OCI-LY7 (cell line): ENCODE results near the gene PPP1R9A.

Experiments
- EZH2phosphoT487 ChIP-seq: fragments of 200-600 bp; sonication (generic); IDR thresholded peaks from 2 replicates; pipeline ENCODE4 v1.6.1; 2018; ENCODE audit warnings: low read depth, borderline replicate concordance, mild to moderate bottlenecking, mixed run types, antibody characterized with exemption, low read length, moderate library complexity, mixed read lengths
- TF ChIP-seq, protein P1 (sequence below): fragments of 200-600 bp; sonication (generic); conservative IDR thresholded peaks from 2 replicates; pipeline ENCODE4 v1.5.1; 2014; ENCODE audit warnings: mild to moderate bottlenecking, antibody characterized with exemption, low read length, moderate library complexity, mixed read lengths

- TF ChIP-seq, protein P1, sequence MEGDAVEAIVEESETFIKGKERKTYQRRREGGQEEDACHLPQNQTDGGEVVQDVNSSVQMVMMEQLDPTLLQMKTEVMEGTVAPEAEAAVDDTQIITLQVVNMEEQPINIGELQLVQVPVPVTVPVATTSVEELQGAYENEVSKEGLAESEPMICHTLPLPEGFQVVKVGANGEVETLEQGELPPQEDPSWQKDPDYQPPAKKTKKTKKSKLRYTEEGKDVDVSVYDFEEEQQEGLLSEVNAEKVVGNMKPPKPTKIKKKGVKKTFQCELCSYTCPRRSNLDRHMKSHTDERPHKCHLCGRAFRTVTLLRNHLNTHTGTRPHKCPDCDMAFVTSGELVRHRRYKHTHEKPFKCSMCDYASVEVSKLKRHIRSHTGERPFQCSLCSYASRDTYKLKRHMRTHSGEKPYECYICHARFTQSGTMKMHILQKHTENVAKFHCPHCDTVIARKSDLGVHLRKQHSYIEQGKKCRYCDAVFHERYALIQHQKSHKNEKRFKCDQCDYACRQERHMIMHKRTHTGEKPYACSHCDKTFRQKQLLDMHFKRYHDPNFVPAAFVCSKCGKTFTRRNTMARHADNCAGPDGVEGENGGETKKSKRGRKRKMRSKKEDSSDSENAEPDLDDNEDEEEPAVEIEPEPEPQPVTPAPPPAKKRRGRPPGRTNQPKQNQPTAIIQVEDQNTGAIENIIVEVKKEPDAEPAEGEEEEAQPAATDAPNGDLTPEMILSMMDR: no peak
- no peak for TF ChIP-seq EZH2phosphoT487
Observed at GRCh38 chr7:94940241-94940640, 32.8 kb downstream of the PPP1R9A start.
